ENCODE results near the gene RCN1.
"Not testable (repeated sequence)": the region's sequence is repeated elsewhere in the genome, so short reads cannot be mapped to it uniquely, and the experiment has no call there.

The RCN1 gene

GRCh38 chr11:32079553-32079952 lies 11.3 kb upstream of the RCN1 start:
- no peak for DNase-seq (ENCODE audit: low spot score)

GRCh38 chr11:32080361-32080980 lies 10.4 kb upstream of the RCN1 start:
- DNase-seq (ENCODE audit: low spot score): no peak

GRCh38 chr11:32081129-32081641 lies 9.7 kb upstream of the RCN1 start:
- peak; percentile 50 for DNase-seq (ENCODE audit: low spot score)

- no peak for DNase-seq (ENCODE audit: low spot score)
Observed at GRCh38 chr11:32081901-32082300, 9.0 kb upstream of the RCN1 start.

- no peak for DNase-seq (ENCODE audit: low spot score)
Observed at GRCh38 chr11:32082346-32082986, 8.4 kb upstream of the RCN1 start.

- DNase-seq (ENCODE audit: low spot score): peak; percentile 52
Observed at GRCh38 chr11:32087597-32087996, 3.3 kb upstream of the RCN1 start.

- DNase-seq (ENCODE audit: low spot score): peak; percentile 67
Observed at GRCh38 chr11:32088117-32088941, 2.5 kb upstream of the RCN1 start.

- DNase-seq (ENCODE audit: low spot score): no peak
Observed at GRCh38 chr11:32092581-32093170, 1.8 kb downstream of the RCN1 start.

GRCh38 chr11:32094923-32095322 lies 4.0 kb downstream of the RCN1 start:
- DNase-seq (ENCODE audit: low spot score): peak; percentile 32

GRCh38 chr11:32098142-32098903 lies 7.4 kb downstream of the RCN1 start:
- no peak for DNase-seq (ENCODE audit: low spot score)

GRCh38 chr11:32099516-32099915 lies 8.6 kb downstream of the RCN1 start:
- DNase-seq (ENCODE audit: low spot score): no peak

- no peak for DNase-seq (ENCODE audit: low spot score)
Observed at GRCh38 chr11:32100495-32100894, 9.6 kb downstream of the RCN1 start.

- DNase-seq (ENCODE audit: low spot score): no peak
Observed at GRCh38 chr11:32101791-32102190, 10.9 kb downstream of the RCN1 start.

GRCh38 chr11:32103121-32103719 lies 12.3 kb downstream of the RCN1 start:
- DNase-seq (ENCODE audit: low spot score): not testable (repeated sequence)

GRCh38 chr11:32103941-32104340 lies 13.1 kb downstream of the RCN1 start:
- no peak for DNase-seq (ENCODE audit: low spot score)

- DNase-seq (ENCODE audit: low spot score): no peak
Observed at GRCh38 chr11:32105871-32106560, 15.1 kb downstream of the RCN1 start.

GRCh38 chr11:32107647-32108046 lies 16.8 kb downstream of the RCN1 start:
- DNase-seq (ENCODE audit: low spot score): no peak

- DNase-seq (ENCODE audit: low spot score): no peak
Observed at GRCh38 chr11:32108576-32108975, 17.7 kb downstream of the RCN1 start.

- DNase-seq (ENCODE audit: low spot score): no peak
Observed at GRCh38 chr11:32109138-32109537, 18.3 kb downstream of the RCN1 start.

GRCh38 chr11:32109592-32109991 lies 18.7 kb downstream of the RCN1 start:
- DNase-seq (ENCODE audit: low spot score): no peak

GRCh38 chr11:32110795-32111194 lies 19.9 kb downstream of the RCN1 start:
- DNase-seq (ENCODE audit: low spot score): no peak
